ENCODE measurements around the gene SNX8. TPM values are rescaled to one million over a fixed set of nuclear protein-coding genes. Genes with fewer than 3 reads are reported as not detected.
"Not testable (repeated sequence)": the region's sequence is repeated elsewhere in the genome, so short reads cannot be mapped to it uniquely, and the experiment has no call there.

SNX8 gene
- total RNA-seq, 2 donors from 2014 or later, result 21.8 to 38.0 TPM

DNA sequence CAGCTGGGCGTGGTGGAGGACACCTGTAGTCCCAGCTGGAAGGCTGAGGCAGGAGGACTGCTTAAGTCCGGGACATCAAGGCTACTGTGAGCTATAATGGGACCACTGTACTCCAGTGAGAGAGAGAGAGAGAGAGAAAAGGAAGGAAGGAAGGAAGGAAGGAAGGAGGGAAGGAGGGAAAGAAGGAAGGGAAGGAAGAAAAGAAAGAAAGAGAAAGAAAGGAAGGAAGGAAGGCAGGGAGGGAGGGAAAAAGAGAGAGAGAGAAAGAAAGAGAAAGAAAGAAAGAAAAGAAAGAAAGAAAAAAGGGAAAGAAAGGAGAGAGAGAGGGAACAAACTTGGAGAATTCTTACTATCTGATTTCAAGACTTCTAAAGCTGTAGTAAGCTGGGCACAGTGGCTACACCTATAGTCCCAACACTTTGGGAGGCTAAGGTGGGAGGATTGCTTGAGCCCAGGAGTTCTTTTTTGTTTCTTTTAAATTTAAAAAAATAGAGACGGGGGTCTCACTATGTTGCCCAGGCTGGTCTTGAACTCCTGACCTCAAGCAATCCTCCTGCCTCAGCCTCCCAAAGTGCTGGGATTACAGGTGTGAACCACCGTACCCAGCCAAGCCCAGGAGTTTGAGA is 18.5 kb upstream of the SNX8 start:
- ATAC-seq; intact Hi-C loops (cut with DNase I, micrococcal nuclease): not testable (repeated sequence)

DNA sequence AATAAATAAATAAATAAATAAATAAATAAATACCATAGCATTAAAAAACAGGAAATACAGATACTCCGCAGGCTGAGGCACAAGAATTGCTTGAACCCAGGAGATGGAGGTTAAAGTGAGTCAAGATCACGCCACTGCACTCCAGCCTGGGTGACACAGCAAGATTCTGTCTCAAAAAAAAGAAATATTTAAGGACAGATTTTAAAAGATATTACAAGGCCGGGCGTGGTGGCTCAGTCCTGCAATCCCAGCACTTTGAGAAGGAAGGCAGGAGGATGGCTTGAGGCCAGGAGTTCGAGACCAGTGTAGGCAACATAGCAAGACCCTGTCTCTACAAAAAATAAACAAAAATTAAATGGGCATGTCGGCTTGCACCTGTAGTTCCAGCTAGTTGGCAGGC is 17.5 kb upstream of the SNX8 start:
- no peak for DNase-seq
- no peak for ATAC-seq
- intact Hi-C loops (cut with DNase I, micrococcal nuclease), result no loop called here

More for the DNA sequence above, 18.5 kb upstream of the SNX8 start:
- DNase-seq, result not testable (repeated sequence)

DNA sequence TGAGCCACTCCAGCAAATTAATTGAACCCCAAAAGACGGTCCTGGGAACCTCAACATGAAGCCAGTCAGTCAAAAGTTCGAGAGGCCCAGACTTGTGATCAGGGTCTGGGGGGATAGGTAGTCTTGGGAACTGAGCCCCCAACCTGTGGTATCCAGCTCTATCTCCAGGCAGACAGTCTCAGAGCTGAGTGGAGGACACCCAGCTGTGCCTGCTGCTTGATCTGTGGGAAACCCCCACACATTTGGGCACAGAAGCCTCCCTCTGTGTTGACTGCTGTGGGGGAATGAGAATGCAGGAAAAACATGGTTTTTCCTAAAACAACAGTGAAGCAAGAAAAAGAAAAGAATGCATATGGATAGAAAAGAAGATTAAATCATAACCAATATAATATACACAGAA is 16.3 kb upstream of the SNX8 start:
- intact Hi-C loops (cut with DNase I, micrococcal nuclease), result no loop called here

DNA sequence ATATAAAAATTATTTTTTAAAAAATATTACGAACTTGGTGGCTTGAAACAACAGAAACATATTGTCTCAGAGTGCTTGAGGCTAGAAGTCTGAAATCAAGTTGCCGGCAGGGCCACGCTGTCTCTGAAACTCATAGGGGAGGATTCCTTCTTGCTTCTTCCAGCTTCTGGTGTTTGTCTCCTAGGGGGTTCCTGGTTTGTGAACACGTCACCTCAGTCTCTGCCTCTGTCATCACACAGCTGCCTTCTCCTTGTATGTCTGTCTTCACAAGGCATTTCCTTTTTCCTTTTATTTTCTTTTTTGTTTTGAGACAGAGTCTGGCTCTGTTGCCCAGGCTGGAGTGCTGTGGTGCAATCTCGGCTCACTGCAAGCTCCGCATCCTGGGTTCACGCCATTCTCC is 12.7 kb upstream of the SNX8 start:
- DNase-seq, result no peak
- intact Hi-C loops (cut with DNase I, micrococcal nuclease), result no loop called here
- ATAC-seq, result no peak

More for the DNA sequence above, 16.3 kb upstream of the SNX8 start:
- DNase-seq, result no peak
- no peak for ATAC-seq

DNA sequence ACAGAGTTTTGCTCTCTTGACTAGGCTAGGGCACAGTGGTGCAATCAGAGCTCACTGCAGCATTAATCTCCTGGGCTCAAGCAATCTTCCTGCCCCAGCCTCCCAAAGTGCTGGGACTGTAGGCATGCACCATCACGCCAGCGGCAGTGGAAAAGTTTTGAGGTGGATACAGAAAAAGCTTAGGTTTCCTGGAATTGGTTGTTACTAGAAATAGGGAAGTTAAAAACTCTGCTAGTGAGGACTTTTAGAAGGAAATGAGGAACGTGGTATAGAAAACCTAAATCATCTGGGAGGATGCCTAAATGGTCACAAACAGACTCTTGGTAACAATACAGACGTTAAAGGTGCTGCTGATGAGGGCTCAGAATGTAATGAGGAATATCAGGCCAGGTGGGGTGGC is 10.9 kb upstream of the SNX8 start:
- no peak for DNase-seq
- ATAC-seq, result no peak
- intact Hi-C loops (cut with DNase I, micrococcal nuclease), result no loop called here

DNA sequence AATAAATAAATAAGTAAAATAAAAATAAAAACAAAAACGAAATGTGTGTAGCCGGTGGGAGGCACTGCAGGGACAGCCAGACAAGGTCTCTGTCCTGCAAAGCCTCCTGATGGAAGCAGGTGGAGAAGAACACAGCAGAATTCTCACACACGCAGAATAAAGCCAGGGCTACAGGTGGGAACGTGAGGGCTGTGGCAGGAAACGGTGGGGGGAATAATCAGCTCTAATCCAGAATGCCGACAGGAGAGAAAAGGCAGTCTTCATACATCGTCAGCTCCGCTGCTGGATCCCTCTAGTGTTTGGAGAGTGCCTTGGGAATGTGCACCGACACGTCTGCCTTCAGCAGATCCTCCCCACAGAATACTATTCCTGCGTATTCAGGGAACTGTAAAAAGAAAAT is 6.8 kb upstream of the SNX8 start:
- DNase-seq (no peak), ATAC-seq (no peak)
- intact Hi-C loops (cut with DNase I, micrococcal nuclease), result no loop called here

DNA sequence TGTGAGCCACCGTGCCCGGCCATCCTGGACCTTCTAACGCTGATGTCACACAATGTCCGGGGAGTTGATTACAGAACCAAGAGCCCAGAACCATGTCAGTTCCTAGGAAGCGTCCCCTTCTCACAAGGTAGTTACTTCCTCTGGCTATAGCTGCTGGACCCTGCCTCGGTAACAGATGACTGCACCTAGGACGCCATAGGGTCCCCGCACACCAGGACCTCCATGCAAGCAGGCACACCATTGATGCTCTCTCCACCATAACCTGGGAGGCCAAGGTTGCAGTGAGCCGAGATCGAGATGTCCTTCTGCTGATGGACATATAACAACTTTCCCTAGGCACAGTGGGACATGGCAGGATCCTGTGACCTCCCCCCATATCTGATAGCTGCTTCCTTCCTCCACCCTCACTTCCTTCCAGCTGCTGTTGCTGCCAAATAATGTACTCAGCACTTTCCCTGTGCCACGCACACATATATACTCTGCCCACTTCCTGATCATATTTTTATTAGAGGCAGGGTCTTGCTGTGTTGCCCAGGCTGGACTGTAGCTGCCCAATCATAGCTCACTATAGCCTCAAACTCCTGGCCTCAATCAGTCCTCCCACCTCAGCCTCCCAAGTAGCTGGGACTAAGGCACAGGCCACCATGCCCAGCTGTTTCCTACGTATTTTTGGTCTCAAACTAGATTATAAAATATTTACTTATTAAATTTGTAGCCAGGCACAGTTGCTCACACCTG is 3.5 kb upstream of the SNX8 start:
- intact Hi-C loops (cut with DNase I, micrococcal nuclease), result no loop called here
- ATAC-seq, result no peak
- no peak for DNase-seq

DNA sequence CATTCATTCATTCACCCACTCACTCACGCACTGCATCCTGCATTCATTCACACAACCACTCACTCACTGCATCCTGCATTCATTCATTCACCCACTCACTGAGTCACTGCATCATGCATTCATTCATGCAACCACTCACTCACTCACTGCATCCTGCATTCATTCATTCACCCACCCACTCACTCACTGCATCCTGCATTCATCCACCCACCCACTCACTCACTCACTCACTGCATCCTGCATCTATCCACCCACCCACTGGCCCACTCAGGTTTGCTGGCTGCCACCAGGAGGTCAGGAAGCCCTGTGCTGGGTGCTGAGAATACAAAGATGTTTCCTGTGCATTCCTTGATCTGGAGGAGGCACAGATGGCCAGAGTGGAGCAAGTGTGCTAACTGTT is 2.3 kb upstream of the SNX8 start:
- intact Hi-C loops (cut with DNase I, micrococcal nuclease), result no loop called here
- ATAC-seq (no peak), DNase-seq (no peak)

DNA sequence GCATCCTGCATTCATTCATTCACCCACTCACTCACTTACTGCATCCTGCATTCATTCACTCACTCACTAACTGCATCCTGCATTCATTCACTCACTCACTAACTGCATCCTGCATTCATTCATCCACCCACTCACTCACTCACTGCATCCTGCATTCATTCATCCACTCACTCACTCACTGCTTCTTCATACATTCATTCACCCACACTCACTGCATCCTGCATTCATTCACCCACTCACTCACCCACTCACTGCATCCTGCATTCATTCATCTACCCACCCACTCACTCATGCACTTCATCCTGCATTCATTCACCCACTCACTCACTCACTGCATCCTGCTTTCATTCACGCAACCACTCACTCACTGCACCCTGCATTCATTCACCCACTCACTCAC is 1.5 kb upstream of the SNX8 start:
- DNase-seq (no peak), ATAC-seq (no peak)
- intact Hi-C loops (cut with DNase I, micrococcal nuclease), result no loop called here

DNA sequence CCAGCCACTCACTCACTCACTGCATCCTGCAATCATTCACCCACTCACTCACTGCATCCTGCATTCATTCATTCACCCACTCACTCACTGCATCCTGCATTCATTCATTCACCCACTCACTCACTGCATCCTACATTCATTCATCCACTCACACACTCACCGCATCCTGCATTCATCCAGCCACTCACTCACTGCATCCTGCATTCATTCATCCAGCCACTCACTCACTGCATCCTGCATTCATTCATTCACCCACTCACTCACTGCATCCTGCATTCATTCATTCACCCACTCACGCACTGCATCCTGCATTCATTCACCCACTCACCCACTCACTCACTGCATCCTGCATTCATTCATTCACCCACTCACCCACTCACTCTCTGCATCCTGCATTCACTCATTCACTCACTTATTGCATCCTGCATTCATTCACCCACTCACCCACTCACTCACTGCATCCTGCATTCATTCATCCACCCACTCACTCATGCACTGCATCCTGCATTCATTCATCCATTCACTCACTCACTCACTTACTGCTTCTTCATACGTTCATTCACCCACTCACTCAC is 802 bp upstream of the SNX8 start:
- DNase-seq; ATAC-seq; intact Hi-C loops (cut with DNase I, micrococcal nuclease): not testable (repeated sequence)

DNA sequence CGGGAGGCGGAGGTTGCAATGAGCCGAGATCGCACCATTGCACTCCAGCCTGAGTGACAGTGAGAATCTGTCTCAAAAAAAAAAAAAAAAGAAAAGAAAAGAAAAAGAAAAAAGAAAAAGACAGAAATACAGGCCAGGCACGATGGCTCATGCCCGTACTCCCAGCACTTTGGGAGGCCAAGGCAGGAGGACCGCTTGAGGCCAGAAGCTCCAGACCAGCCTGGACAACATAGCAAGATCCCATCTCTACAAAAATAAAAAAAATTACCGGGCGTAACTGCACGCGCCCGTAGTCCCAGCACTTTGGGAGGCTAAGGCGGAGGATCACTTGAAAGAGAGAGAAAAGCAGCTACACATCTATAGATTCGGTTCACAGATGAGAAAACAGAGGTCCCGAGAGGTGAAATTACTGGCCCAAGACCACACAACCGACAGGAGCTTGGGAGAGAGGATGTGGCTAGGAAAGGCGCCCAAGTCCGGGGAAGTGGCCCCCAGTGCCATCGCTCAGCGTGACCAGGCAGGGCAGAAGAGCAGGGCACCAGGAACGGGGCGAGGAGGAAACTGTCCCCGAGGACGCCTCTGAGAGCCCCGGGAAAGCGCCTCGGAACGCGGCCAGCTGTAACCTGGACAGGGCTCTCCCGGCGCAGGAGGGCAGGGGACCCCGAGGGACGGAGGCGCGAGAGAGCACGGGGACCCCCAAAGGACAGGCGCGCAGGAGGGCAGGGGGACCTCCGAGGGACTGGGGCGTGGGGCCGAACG is 612 bp downstream of the SNX8 start:
- intact Hi-C loops (cut with DNase I, micrococcal nuclease), result no loop called here
- ATAC-seq, result peak; percentile 42
- DNase-seq, result peak in 1 of 2 donors; percentile 65

DNA sequence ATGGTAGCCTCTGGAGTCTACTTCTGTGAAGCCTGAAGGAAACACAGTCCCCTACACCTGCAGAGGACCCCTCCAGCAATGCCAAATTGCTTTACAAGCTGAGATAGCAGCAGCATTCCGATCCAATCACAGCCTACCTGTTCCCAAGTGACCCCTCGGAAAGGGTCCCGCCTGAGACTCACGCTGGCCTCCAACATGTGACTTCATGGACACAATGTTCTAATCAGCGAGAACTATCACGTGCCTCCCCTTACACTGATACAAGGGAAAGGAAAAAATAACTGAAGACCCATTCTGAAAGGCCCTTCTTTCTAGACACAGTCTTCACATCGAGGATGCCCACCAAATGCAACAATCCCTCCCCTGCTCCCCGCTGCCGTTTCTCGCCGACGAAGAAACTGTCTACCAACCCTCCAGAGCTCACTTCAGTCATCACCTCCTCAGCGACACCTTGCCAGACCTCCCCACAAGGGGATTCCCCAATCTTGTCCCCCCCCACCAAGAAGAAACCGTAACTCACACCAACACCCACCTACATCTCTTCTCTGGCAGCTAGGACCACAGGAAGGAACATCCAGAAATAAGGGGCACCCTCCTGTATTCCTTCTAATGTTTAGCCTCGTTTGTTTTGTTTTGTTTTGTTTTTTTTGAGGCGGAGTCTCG is 1.8 kb downstream of the SNX8 start:
- DNase-seq (no peak), ATAC-seq (no peak)
- intact Hi-C loops (cut with DNase I, micrococcal nuclease), result no loop called here

DNA sequence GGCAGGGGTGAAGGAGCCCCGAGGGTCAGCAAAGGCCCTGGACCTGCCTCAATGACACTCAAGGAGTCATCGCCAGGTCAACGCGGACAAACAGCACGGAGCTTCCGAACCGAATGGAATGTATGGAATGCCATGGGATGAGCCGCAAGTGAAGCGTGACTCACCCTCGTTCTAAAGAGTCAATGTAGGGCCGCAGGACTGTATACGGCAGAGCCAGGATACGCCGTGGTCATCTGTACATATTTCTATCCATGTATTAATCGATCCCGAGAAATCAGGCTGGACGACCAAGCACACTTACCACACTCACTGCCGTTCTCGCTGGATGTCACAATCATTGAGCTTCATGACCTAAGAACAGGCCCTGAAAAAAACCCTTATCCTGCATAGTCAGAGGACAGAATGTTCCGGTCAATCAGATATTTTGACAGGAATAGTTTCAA is 4.3 kb downstream of the SNX8 start:
- no peak for ATAC-seq
- intact Hi-C loops (cut with DNase I, micrococcal nuclease), result no loop called here
- DNase-seq, result no peak

DNA sequence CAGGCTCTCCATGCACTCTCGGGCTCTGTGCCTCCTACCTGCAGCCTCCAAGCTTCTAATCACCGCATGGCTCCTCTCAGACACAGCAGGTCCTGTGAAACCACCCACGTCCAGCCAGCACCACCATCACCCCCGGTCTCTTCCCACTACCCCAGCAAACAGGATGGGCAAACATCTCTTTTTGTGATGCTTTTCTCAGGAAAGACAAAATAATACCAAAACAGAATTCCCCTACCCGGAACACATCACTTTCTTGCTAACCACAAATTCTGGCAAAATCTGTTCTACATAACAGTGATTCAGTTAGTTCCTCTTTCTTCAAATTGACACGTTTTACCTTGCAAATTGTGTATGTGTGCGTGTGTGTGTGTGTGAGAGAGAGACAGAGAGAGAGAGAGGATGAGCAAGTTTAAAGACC is 6.5 kb downstream of the SNX8 start:
- intact Hi-C loops (cut with DNase I, micrococcal nuclease), result no loop called here
- ATAC-seq (no peak), DNase-seq (no peak)

DNA sequence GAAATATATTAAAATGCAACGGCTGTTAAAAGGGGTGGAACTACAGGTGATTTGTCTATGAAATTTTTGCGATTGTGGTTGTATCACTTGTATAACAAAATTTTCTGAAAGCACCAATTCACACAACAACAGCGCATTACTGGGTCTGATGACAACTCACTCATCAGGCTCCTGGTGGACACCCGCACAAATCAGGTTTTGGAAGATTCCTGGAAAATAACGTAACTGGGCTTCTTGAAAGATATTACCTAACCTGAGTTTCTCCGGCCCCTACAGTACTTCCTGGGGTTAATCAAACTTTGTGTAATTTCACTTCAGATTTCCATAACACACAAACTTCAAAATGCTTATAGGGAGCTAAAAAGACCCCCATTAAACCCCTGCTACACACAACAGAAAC is 7.6 kb downstream of the SNX8 start:
- DNase-seq (no peak), ATAC-seq (no peak)
- intact Hi-C loops (cut with DNase I, micrococcal nuclease), result no loop called here

DNA sequence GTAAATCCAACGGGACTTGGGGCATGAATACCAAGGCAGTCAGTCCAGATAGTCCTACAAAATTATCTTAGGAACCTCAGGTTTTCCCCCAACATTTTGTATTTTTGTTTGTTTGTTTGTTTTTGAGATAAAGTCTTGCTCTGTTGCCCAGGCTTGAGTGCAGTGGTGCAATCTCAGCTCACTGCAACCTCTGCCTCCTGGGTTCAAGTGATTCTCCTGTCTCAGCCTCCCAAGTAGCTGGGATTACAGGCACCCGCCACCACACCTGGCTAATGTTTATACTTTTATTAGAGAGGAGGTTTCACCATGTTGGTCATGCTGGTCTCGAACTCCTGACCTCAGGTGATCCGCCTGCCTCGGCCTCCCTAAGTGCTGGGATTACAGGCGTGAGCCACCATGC is 9.0 kb downstream of the SNX8 start:
- DNase-seq; ATAC-seq; intact Hi-C loops (cut with DNase I, micrococcal nuclease): not testable (repeated sequence)

DNA sequence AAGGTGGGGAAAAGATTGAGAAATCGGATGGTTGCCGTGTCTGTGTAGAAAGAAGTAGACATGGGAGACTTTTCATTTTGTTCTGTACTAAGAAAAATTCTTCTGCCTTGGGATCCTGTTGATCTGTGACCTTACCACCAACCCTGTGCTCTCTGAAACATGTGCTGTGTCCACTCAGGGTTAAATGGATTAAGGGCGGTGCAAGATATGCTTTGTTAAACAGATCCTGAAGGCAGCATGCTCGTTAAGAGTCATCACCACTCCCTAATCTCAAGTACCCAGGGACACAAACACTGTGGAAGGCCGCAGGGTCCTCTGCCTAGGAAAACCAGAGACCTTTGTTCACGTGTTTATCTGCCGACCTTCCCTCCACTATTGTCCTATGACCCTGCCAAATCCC is 10.7 kb downstream of the SNX8 start:
- DNase-seq; ATAC-seq; intact Hi-C loops (cut with DNase I, micrococcal nuclease): not testable (repeated sequence)

DNA sequence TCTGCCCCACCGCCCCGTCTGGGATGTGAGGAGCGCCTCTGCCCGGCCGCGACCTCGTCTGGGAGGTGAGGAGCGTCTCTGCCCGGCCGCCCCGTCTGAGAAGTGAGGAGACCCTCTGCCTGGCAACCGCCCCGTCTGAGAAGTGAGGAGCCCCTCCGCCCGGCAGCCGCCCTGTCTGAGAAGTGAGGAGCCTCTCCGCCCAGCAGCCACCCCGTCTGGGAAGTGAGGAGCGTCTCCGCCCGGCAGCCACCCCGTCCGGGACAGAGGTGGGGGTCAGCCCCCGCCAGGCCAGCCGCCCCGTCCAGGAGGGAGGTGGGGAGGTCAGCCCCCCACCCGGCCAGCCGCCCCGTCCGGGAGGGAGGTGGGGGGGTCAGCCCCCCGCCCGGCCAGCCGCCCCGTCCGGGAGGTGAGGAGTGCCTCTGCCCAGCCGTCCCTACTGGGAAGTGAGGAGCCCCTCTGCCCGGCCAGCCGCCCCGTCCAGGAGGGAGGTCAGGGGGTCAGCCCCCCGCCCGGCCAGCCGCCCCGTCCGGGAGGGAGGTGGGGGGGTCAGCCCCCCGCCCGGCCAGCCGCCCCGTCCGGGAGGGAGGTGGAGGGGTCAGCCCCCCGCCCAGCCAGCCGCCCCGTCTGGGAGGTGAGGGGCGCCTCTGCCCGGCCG is 11.4 kb downstream of the SNX8 start:
- ATAC-seq; DNase-seq; intact Hi-C loops (cut with DNase I, micrococcal nuclease): not testable (repeated sequence)

DNA sequence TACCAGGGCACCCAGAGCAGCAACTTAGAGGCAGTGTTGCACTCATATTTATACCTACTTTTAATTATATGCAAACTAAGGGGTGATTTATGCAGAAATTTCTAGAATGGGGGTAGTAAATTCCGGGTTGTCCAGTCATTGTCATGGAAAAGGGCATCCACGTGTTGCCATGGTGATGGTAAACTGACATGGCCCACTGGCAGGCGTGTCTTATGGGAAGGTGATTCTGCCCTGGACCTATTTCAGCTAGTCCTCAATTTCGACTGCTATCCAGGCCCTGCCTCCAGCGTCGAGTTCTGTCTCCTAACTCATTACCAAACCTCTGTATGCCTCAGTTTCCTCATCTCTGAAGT is 12.8 kb downstream of the SNX8 start:
- DNase-seq (no peak), ATAC-seq (no peak)
- intact Hi-C loops (cut with DNase I, micrococcal nuclease), result no loop called here
